D721Med (cell line): Measurements from ENCODE around the gene PDE8B.

Experiments
- DNase-seq: peaks from one replicate; pipeline ENCODE4 v3.0.0; 2011; ENCODE audit warnings: low spot score; ENCODE audit not compliant: insufficient read length
- FAIRE-seq: peaks from 2 replicates; lab custom pipeline; 2011; peaks lifted over from hg19 to GRCh38; lab: Jason Lieb, UNC
- TF ChIP-seq, protein P1 (sequence below): IDR thresholded peaks from 2 replicates; pipeline ENCODE4 v1.5.1; 2012; ENCODE audit warnings: mild to moderate bottlenecking, control low read depth; ENCODE audit not compliant: insufficient read depth; ENCODE audit errors: missing control alignments

The PDE8B gene

DNA sequence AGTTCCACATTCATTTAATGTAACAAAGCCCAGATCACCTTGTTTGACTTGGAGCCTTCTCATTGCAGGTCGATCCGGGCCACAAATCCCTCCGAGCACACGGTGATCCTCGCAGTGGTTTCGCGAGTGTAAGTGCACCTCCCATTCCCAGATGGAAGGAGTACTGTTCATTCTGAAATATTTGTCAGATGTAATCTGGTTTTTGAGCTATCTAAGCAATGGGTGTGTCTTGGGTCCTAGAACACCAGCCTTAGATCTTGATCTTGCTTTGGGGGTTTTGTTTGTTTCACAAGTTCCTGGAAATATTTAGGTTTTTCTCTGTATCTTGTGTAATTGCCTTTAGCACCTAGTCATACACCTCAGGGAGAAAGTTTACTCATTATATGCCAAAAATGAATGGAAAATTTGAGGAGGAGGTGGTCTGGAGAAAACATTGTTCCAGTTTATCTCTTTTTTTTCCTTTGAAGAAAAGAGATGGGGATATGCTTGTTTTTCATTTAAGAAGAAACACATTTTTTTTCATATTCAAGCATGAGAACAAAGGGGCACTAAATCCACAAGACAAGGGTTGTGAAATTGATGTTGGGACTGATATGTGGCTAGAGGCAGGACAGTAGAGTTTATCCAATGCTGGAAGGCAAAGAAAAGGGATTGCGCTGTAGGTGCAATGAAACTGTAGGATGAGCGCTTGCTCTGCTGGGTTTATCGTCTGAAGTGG is 118.6 kb downstream of the PDE8B start:
- TF ChIP-seq, protein P1, sequence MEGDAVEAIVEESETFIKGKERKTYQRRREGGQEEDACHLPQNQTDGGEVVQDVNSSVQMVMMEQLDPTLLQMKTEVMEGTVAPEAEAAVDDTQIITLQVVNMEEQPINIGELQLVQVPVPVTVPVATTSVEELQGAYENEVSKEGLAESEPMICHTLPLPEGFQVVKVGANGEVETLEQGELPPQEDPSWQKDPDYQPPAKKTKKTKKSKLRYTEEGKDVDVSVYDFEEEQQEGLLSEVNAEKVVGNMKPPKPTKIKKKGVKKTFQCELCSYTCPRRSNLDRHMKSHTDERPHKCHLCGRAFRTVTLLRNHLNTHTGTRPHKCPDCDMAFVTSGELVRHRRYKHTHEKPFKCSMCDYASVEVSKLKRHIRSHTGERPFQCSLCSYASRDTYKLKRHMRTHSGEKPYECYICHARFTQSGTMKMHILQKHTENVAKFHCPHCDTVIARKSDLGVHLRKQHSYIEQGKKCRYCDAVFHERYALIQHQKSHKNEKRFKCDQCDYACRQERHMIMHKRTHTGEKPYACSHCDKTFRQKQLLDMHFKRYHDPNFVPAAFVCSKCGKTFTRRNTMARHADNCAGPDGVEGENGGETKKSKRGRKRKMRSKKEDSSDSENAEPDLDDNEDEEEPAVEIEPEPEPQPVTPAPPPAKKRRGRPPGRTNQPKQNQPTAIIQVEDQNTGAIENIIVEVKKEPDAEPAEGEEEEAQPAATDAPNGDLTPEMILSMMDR, result no peak
- DNase-seq, result no peak
- FAIRE-seq, result no peak

DNA sequence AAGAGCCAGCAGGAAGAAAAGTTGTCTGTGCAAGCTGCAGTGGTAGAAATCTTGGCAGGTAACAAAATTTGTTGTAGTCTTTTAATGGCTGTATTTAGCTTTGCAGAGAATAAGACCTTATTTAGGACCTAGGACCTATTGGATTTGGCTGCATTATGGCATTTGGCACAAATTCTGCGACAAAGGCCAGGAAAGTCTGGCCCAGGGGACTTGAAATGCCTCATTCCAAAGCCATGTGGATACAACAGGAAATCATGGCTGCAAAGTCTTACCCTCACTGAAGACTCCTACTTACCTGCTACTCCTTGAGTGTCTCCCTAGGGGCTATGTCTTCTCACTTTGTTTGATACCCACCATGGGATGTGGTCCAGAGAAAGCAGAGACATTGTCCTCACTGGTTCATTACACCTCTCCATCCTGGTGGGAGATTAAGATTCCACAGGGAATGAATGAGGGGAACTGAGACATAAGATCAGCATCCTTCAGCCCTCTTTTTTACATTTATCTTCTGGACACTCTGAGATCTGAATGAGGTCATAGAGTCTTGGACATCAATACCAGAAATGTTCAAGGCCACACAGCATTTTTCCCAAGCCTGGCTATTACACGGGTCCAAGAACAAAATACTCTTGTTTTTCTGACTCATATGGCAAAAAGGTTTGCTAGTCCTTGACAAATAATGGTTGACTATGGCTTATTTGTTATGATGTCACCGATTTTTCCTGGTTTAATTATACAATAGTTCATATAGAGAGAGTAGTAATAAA is 119.4 kb downstream of the PDE8B start:
- DNase-seq (no peak), FAIRE-seq (no peak)
- TF ChIP-seq, protein P1, result no peak

DNA sequence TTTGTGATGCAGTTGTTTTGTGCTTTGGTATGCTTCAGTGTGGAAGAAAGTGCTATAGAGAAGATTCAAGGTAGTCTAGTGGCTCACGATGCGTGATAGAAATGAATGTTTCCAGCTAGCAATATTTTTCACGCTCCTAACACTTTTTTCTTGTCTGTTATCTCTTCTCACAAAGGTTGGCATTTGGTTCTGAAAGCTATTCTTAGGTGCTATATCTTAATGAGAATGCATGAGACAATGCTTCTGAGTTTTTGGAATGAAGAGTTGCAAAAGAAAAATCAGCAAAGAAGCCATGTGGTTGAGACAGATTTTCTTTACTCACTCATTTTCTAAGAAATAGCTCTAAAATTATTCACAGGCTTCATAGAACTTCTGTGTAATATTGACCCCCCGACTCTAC is 122.6 kb downstream of the PDE8B start:
- no peak for DNase-seq
- FAIRE-seq, result no peak

DNA sequence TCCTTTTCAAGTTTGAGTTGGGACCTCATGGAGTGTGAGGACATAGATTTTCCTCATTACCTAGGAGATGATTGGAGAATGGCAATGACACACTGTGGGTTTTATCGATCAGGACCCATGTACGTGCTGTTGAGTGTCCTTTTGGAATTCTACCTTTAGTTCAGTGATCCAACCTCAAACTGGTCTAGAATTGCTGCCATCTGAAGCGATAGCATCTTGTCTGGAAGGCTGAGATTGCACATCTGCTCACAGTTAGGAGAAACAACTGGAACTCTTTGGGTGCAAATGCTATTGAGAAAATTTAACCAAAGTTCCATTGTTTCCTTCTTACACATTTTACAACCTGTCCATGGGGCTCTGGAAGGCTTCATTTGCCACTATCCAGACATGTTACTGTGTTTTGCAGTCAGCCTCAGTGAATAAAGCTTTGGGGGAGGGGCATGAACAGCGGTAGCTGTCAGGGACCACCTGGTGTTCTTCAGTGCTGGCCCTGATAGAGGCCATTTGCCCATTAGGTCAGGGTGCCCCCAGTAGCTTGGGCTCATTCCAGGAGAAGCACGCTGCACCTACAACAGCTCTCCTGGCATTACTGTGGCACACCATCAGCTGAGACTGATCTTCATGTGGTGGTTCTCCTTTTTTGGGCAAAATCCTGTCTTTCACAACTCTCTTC is 123.1 kb downstream of the PDE8B start:
- no peak for DNase-seq
- no peak for FAIRE-seq
- TF ChIP-seq, protein P1, result no peak

More for the DNA sequence above, 122.6 kb downstream of the PDE8B start:
- TF ChIP-seq, protein P1, result no peak

DNA sequence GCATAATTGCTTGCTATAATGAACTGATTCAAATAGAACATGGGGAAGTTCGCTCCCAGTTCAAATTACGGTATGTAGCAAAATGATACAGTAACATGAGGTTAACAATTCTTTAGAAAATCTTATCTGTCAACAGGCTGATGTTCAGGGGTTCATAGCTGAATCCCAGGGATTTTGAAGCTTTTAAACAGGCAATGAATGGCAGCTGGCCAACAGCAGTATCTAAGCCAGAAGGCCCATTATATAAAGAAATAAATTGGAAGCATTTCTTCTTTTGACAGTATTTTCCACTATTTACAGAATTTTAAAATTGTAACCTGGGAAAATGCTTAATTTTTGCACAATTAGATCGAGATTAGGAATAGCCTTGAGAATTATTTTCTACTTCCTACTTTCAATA is 126.8 kb downstream of the PDE8B start:
- FAIRE-seq, result no peak
- DNase-seq, result no peak
- TF ChIP-seq, protein P1, result no peak

DNA sequence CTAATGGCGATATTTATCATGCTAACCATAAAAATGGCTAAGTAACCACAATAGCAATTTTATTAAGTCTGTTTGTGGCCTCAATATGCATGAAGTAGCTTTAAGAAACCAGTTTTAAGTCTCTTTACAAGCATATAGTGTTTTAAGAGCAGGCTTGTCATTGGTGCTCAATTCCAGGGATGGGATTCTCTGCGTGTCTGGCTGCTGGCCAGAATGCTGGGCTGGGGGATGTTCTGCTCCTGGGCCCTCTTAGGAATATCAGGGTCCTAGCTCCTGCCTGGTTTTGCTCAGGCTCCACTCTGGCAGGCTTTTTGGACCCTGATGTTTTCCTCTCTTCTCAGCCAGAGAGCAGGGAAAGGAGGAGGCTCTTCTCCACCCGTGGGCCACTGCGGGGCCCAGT is 127.2 kb downstream of the PDE8B start:
- TF ChIP-seq, protein P1, result no peak
- DNase-seq, result no peak
- FAIRE-seq, result no peak
